ENCODE data around the gene GGT1.

DNA sequence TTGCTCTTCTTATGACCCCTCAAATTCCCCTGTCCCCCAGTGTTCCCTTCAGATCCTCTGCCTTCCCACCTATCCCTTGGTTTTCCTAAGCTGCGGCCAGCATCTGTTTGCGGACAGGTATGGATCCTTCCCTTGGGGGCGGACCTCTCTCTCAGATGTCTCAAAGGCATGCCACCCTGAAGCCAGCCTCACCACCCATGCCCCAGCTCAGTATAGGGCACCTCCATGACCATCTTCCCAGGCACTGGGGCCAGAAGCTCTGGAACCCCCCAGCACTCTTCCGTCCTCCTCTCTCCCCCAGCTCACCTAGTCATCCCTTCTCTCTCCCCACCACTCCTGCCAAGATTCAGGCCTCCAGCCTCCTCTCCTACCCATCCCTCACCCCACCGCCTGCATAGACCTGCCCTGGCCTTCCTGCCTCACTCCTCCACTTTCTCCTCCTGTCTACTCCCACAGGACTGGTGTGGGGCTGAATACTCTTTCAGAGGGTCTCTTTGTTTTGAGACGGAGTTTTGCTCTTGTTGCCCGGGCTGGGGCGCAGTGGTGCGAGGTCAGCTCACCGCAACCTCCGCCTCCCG, 12.3 kb upstream of the GGT1 start:
- TF ChIP-seq, protein P1, sequence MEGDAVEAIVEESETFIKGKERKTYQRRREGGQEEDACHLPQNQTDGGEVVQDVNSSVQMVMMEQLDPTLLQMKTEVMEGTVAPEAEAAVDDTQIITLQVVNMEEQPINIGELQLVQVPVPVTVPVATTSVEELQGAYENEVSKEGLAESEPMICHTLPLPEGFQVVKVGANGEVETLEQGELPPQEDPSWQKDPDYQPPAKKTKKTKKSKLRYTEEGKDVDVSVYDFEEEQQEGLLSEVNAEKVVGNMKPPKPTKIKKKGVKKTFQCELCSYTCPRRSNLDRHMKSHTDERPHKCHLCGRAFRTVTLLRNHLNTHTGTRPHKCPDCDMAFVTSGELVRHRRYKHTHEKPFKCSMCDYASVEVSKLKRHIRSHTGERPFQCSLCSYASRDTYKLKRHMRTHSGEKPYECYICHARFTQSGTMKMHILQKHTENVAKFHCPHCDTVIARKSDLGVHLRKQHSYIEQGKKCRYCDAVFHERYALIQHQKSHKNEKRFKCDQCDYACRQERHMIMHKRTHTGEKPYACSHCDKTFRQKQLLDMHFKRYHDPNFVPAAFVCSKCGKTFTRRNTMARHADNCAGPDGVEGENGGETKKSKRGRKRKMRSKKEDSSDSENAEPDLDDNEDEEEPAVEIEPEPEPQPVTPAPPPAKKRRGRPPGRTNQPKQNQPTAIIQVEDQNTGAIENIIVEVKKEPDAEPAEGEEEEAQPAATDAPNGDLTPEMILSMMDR (IDR thresholded peaks at IDR 0.05), result no peak
- no peak for TF ChIP-seq EP300 (IDR thresholded peaks at IDR 0.05)
- no peak for TF ChIP-seq POLR2A (IDR thresholded peaks at IDR 0.05)
